GM18520 (cell line): ENCODE measurements around the gene GRK5.

Experiments used
- ATAC-seq: cut with Tn5 transposase; IDR thresholded peaks from one replicate; pipeline ENCODE4 v1.9.1; 2021; ENCODE audit not compliant: unreplicated experiment

Gene GRK5

DNA sequence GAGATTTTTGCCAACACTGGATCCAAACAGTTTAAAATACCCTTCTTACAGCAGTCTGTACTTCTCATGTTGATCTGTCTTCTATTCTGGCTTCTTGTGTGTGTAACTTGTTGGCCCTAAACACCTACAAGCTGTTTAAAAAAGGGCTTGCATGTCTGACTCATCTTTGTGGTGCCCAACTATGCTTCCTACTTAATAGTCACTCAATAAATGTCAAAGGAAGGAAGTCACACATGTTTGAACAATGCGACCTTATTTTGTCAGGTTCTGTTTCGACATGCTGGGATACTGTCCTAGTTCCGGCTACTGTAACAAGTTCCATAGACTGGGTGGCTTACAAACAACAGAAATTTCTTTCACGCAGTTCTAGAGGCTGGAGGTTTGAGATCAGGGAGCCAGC, 9.4 kb upstream of the GRK5 start:
- ATAC-seq: no peak

DNA sequence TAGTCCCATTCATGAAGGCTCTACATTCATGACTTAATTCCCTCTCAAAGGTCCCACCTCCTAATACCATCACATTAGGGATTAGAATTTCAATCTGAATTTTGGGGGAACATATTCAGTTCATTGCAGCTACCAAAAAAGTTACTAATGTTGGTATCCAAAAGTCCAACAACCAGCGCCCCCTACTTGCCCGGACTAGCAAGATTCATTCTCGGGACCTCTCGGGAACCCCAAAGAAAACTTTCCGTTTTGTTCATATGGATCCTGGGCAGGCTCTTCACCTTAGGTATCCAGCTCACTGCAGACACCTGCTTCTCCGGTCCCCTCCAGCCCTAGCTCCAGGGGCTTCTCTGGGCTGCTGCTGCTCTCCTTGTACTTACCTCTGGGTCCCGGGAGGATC, 8.9 kb upstream of the GRK5 start:
- no peak for ATAC-seq

DNA sequence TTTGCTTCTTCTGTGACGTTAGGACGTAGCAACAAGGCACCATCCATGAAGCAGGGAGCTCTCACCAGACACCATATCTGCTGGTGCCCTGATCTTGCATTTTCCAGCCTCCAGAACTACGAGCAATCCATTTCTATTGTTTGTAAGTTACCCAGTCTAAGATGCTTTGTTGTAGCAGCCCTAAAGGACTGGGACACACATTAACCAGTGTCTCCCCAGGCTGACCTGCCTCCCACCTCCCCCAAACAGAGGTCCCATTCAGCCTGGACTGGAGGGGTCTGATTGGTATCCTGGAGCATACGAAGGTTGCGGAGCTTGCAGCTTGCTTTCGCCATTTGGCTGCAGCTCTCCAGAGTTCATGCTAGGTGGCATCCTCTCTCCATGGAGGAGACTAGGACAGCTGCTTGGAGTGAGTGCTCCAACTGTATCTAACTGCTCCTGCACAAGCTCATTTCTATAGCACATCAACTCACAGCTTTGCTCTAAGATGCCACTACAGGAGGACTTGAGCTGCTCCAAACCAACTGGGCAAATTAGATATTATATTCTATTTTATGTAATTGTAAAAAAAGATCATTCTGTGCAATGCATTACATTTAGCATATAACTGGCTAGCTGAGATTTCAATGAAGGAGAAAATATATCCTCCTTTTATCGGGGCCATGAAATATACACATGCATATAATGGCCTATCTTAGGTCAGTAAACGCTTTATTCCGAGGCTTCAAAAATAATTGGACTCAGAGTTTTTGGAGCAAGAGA, 8.0 kb upstream of the GRK5 start:
- no peak for ATAC-seq

DNA sequence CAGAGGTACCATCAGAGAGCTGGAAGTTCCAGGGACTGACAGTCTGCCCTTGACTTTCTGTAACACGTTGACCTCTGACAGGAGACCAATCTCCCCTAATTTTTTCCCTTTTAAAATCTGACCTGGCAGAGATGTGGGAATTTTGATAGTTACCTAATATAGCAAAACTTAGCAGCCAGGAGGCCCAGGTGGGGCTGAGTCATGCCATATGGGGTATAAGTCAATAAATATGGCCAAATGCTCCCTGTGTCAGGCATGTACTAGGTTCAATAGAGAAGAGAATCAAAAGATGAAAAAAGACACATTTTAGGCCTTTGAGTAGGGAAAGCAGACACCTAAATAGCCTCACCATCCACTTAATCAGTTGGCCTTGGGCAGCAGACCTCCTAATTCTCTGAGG, 6.1 kb upstream of the GRK5 start:
- ATAC-seq: no peak

DNA sequence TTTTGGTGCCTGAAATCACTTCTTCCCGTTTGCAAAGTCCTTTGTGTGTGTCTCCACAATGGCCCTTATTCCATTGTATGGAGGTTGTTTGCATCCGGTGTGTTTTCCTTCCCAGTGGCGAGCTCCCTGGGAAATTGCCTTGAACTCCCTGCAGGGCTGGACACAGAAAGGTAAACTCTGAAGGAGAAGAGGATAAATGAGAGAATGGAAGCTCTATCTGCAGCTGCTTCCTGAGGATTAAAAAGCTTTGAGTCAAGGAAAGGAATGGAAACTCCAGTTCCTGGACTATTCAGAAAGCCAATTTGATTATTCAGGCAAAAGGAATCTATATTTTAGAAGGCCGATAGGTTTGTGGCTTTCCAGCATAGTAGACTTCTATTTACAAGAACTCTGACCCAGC, 4.4 kb upstream of the GRK5 start:
- no peak for ATAC-seq

DNA sequence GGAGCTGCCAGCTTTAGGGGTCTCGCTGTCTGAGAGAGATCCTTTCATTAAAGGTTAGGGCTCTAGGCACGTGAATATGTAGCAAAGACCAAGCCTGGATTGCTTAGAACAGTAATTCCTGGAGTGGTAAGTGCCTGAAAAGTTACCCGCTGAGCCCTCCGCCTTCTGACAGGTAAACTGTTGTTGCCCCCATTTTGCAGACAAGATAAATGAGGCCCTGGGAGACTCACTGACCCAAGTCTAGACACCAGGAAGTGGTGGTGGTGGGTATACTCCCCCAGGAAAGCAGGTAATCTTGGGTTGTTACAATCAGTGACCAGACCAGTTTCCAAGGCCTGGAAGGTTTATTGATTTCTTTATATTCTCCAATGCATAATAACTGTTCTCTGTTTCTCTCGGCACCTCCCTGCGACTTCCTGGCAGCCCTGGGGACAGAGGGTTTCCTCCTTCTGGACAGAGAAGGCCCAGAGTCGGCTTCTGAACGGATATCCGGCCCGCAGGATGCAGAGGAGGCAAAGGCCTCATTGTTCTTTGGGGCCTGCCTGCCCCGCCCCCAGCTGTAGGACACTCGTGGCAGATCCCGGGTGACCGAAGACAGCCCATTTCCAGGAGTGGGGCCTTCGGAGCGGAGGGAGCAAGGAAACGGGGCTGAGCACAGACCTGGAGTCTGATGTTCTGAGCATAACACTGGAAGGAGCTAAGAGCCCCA, 1.3 kb upstream of the GRK5 start:
- no peak for ATAC-seq

DNA sequence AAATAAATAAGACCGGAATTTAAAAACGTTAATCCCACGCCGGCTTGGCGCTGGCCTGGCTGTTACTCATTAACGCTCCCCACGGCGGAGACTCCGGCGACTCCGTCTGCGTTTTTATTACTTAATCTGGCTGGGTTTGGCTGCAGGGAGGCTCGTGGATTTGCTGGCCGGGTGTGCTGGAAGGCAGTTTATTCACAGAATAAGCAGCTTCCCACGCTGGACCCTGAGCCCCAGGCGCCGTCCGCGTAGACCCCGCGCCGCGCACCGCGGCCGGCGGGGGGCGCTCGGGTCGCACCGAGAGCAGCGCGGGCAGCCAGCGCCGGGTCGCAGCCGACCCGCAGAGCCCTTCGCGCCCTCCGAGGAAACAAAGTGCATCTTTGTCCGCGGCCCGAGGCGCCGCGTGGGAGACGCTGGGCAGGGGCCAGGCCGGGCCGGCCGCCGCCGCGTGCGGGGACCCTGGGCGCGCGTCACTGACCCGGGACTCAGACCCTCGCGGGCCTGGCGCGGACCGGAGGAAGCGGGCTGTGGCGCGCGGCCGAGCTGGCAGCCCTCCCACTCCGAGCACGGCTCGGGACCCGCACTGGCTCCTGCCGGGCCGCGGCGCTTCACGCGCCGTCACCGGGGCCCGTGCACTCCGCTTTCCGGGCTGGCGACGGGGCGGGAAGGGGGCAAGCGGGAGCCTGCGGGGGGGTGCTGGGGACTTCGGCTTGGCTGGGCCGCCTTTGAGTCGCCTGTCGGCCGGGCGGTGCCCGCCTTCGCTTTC, 587 bp upstream of the GRK5 start:
- peak; percentile 39 for ATAC-seq

DNA sequence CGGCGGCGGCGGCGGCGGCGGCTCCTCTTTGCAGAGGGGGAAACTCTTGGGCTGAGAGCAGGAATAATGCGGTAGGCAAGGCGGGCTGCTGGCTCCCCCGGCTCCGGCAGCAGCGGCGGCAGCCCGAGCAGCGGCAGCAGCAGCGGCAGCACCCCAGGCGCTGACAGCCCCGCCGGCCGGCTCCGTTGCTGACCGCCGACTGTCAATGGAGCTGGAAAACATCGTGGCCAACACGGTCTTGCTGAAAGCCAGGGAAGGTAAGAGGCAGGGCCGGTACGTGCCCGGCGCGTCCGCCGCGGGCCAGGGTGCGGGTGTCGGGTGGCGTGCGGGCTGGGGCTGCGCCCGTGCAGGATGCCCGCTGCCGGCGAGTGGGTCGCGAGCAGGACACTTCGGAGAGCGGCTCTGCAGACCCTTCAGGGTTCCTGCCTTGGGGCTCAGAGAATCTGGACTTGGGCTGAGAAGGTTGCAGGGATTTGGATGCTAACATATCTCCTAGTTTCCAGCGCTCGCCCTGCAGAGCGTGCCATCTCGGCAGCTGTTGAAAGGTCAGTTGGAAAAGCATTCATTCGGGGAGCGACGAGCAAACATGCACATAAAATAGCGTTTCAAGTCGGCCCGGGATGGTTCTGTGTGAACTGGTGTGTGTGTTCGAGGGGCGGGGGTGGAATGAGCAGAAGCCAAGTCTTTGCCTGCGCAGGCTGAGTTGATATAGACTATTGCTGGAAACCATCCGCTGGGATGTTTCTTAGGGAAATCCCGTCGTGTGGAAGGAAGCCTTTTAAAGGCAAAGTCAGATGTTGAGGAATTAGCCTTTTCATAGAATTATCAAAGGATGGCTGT, 562 bp downstream of the GRK5 start:
- ATAC-seq: no peak

DNA sequence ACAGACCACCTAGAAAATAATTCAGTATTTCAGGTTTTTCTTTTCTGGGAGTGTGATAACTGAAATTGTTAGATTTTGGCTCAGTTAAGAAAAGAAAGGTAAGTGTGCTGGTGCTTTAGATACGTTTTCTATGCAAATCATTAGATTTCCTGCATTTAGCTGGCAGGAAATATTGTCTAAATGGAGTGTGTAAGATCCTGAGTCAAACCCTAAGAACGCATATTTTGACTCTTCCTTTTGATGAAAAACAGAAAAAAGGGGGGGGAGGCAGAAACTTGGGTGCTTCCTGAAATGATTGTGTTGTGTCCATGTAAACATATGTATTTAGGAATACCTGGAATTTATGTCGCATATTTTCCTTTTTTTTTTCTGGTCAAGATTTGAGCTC, 1.2 kb downstream of the GRK5 start:
- no peak for ATAC-seq

DNA sequence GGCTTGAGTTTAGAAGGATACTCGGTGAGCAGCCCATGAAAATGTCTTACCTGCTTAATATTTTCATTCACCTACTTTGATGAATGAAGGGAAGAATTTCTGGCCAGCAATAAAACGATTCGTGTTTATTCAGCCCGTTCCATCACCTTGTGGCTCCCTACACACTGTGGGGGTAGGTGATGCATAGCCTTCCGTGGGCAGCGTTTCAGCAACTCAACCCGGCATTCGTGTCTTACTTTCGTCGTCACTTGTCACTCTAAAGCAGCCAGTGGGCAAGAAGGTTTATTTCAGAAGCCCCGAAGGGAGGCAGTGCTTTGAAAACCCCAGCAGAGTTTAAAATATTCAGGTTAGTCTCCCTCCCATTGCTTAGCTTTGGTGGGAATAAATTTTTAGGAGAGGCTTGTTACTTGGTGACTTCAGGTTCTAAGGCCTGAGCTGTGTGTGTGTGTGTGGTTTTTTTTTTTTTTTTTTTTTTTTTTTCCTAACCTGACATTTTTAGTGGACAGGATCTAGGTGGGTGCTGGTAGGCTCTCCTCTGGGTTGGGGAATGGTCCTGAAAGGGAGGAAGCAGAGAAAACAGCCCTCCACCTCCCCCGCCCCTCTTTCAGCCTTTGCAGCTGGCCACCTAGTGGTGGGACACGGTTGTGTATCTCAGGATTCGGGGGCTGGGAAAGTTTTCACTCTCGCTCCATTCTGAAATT, 1.8 kb downstream of the GRK5 start:
- no peak for ATAC-seq

DNA sequence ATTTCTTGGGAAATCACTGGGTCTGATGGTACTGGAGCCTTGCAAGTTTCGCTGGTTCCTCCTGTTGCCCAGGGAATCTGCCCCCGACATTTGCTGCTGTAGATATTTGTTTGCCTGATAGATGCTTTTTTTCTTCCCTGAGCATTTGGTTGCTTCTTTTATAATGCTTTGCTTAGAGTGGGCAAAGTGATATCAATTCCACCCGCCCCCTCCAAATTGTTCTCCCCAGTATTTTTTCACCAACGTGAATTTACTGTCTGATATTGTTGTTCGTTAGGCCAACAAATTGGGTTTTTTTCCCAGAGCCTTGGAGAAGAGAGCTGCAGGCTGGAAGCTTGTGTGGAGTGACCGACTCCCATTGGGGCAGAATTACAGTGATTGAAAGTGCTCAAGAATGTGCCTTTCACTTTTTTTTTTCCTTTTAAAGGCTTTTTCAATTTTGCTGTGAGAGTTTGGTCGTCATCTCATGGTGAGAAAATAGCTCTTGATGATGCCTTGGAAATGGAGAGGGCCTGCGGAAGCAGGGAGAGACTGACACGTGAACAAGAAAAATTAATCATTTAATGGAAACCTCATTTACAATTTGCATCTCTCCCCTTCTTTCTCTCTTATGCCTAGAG, 2.5 kb downstream of the GRK5 start:
- no peak for ATAC-seq

DNA sequence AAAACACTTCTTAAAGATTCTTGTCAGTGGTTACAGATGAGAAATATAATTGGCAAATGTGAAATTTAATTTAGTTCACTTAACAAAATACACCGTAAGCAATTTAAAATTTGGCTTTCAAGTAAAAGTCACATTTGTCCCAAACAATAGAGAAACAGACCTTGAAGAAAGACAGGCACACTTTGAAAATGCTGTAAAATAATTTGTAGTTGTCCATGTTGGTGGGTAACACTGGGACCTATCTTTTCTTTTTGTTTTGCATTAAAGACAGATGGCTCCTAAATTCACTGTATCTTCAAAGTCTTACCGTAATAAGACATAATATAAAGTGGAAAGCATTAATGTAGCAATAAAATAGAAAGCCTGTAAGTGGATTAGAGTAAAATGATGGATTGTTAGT, 3.3 kb downstream of the GRK5 start:
- ATAC-seq: no peak

DNA sequence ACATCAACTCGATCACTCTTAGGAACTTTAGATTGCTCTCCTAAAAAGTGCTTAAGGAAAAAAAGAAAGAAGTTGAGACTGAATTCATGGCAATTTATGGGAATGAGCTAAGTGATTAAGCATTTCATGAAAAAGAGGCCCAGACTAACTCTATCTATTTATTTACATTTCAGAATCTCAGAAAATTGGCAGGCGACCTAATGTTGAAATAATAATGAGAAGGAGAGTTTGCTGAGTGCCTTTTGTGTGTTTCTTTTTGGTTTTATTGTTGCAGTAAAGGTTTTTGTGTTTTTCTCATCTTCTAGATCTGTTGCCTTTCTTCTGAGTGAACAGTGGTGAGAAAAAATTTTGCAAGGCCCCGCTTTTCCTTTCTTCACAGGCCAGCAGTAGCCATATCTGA, 3.8 kb downstream of the GRK5 start:
- ATAC-seq: no peak

DNA sequence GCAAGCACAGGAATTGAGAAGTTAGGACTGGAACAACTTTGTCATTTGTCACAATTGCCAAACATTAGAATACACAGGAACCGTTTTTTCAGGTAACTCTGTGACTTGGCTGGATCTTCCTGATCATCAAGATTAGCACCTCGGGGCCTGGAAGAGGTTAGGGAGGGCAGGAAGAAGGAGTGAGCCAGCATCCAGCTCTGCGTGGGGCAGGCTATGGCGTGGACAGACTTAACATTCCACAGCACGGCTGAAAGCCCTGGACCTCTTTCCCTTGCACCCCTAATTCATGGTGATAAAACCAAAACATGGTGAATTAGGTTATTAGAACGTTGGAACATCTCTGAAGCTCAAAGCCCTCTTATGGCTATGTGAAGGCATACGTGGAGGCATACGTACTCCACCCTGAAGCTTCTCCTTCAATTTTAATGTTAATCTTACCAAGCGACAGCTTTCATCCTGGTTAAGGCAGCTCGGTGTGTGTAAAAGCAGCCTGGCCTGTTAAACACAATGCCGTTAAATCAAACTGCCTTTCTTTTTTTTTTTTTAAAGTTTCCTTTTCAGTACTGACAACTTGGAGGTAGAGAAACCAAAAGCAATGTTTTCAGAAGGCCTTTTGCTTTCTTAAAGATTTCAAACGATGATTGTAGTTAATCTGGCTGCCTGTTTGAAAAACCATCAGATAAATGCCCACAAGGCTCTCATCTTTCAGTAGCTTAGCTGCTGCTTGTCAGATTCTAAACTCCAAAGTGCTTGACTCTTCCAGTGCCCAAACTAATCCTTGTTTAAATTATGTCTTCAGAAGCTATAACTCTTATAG, 4.5 kb downstream of the GRK5 start:
- no peak for ATAC-seq

DNA sequence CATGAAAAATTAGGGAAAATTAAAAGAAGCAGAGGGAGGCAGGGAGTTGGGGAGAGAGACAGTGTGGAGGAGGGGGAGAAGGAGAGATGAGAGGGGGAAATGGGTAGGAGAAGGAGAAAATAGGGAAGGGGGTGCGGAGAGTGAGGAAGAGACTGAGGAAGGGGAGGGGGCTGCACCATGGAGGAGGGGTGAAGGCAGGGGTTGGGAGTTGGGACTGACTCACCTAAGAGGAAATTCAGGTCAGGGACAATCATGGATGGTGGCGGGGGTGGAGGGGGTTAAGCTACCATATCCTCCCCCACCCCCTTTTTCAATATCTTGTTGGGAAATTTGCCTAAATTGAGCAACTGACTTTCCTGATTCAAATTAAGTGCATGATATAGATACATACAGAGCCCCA, 8.0 kb downstream of the GRK5 start:
- no peak for ATAC-seq

DNA sequence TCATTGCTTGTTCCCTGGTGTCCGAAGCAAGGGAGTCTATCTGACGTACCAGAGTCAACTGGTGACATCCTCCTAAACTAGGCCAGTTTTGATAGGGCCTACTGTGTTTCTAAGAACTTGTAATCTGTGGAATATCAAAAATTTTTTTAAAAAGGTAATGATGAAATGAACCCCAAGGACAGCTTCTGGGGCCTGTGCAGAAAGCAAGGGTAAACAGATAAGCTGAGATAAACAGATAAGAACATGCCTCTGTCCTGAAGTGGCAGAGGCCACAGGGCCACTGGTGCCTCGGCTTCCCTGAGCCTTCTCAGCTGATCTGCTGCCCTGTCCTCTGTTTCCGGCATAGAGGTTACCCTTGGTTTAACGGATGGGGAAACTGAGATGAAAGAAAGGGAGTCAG, 8.8 kb downstream of the GRK5 start:
- no peak for ATAC-seq

DNA sequence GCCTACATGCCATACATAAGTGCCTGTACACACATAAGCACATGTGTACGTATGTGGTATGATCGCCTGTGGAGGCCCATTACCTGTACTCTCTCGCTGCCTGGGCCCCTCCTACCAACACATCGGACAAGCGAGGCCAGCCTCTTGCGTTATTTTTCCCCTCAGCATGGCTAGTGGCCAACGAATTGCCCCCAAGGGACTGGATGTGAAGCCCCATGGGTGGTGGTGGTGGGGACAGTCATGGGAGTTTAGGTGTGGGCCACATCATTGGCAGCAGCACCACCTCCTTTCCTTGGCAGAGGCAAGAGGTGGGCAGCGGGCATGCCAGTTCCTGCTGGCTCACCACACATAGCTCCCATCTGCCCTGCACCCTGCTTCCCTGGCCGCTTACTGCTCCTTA, 10.0 kb downstream of the GRK5 start:
- ATAC-seq: no peak

DNA sequence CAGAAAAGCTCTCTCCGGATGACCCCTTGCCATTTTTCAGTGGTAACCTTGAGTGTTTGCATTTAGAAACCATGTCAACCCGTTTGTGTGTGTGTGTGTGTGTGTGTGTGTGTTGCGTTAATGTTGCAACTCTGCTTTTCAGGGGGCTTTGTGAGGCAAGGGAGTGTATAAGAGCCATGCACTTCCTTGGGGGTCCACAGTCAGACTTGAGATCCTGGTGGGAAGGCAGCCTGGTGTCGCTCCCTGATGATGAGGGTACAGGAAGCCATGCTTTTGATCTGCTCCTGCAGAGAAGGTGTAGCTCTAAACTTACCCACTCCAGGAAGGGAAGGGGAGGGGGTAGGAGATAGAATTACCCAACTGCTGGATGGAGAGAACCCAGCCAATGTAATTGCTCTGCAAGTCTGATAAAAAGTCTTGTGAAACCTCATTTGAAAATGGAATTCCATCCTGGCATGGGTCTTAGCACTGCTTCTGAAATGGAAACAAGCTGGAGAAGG, 10.7 kb downstream of the GRK5 start:
- ATAC-seq: no peak

DNA sequence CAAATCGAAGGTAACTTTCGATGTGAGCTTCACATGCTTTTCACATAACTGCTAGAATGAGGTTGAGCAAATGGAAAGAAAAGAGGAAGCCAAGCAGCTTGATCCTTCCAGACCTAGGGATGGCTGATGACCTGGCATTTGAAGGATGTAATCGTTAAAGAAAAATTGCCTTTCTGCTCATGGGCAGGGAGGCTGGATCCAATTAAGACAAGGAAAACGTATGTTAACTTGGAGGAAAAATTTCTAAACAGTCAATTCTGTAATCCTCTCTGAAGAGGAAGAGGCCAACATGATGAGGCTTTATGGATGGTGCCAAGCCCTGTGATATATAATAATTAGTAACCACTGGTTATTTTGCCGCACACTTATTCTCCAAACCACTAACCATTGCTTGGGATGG, 12.5 kb downstream of the GRK5 start:
- no peak for ATAC-seq
